Ishikawa (cell line): ENCODE measurements around the gene MAS1L.

Experiments
- EGR1 ChIP-seq: IDR thresholded peaks from 2 replicates; pipeline ENCODE4 v1.6.1; 2012
- FOXM1 ChIP-seq: IDR thresholded peaks from 2 replicates; pipeline ENCODE4 v1.6.1; 2012; ENCODE audit warnings: low read depth, borderline replicate concordance
- RAD21 ChIP-seq: IDR thresholded peaks from 2 replicates; pipeline ENCODE4 v1.6.1; 2012; ENCODE audit warnings: low read depth
- TAF1 ChIP-seq: IDR thresholded peaks from 2 replicates; pipeline ENCODE4 v1.6.1; 2012; ENCODE audit warnings: low read depth, mild to moderate bottlenecking
- TEAD4 ChIP-seq: IDR thresholded peaks from 2 replicates; pipeline ENCODE4 v1.6.1; 2012
- YY1 ChIP-seq: IDR thresholded peaks from 2 replicates; pipeline ENCODE4 v1.6.1; 2012; ENCODE audit warnings: low read depth
- TF ChIP-seq, protein P1 (sequence below): IDR thresholded peaks from 2 replicates; pipeline ENCODE4 v1.6.1; 2012; ENCODE audit warnings: low read depth, mild to moderate bottlenecking
- TF ChIP-seq, protein P2 (sequence below): IDR thresholded peaks from 2 replicates; pipeline ENCODE4 v1.6.1; 2012

DNA sequence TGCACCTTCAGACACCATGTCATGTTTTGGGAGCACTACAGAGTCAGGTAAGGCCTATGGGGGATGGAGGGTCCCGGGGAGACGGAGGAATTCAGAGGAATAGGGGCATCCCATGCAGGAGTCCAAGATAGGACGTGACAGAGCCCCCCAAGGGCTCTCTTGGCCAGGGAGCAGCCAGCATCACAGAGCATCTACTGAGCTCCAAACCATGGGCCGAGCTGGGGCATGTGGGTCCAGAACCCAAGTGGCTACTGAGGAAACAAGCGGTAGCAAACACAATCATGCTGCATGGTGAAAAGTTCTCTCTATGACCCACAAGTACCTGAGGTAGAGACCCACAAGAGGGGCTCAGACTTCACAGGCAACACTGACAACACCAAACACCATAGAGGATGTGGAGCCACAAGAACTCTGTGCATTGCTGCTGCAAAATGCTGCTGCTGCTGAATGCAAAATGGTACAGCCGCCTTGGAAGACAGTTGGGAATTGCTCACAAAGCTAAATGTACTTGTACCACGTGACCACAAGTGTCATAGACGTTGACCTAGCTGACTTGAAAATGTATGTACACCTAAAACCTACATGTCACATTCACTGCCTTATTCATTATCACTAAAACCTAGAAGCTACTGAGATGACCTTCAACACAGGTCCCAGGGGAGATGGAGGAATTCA, 33.4 kb upstream of the MAS1L start:
- TF ChIP-seq TAF1 (no peak), EGR1 (no peak), FOXM1 (no peak), TEAD4 (no peak), YY1 (no peak), RAD21 (no peak)
- TF ChIP-seq, protein P1, sequence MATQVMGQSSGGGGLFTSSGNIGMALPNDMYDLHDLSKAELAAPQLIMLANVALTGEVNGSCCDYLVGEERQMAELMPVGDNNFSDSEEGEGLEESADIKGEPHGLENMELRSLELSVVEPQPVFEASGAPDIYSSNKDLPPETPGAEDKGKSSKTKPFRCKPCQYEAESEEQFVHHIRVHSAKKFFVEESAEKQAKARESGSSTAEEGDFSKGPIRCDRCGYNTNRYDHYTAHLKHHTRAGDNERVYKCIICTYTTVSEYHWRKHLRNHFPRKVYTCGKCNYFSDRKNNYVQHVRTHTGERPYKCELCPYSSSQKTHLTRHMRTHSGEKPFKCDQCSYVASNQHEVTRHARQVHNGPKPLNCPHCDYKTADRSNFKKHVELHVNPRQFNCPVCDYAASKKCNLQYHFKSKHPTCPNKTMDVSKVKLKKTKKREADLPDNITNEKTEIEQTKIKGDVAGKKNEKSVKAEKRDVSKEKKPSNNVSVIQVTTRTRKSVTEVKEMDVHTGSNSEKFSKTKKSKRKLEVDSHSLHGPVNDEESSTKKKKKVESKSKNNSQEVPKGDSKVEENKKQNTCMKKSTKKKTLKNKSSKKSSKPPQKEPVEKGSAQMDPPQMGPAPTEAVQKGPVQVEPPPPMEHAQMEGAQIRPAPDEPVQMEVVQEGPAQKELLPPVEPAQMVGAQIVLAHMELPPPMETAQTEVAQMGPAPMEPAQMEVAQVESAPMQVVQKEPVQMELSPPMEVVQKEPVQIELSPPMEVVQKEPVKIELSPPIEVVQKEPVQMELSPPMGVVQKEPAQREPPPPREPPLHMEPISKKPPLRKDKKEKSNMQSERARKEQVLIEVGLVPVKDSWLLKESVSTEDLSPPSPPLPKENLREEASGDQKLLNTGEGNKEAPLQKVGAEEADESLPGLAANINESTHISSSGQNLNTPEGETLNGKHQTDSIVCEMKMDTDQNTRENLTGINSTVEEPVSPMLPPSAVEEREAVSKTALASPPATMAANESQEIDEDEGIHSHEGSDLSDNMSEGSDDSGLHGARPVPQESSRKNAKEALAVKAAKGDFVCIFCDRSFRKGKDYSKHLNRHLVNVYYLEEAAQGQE: no peak
- TF ChIP-seq, protein P2, sequence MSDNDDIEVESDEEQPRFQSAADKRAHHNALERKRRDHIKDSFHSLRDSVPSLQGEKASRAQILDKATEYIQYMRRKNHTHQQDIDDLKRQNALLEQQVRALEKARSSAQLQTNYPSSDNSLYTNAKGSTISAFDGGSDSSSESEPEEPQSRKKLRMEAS: no peak
